GM19240 (cell line): Measurements from ENCODE around the gene ATP7B.

Source experiments
- DNase-seq: peaks from one replicate; pipeline ENCODE4 v3.0.0; 2011; ENCODE audit warnings: low spot score; ENCODE audit not compliant: insufficient read length

ATP7B gene

GRCh38 chr13:51894239-51894638 lies 117.0 kb downstream of the ATP7B start:
- no peak for DNase-seq

- DNase-seq, result no peak
These were observed 118.6 kb downstream of the ATP7B start for GRCh38 chr13:51892657-51893056.

DNA sequence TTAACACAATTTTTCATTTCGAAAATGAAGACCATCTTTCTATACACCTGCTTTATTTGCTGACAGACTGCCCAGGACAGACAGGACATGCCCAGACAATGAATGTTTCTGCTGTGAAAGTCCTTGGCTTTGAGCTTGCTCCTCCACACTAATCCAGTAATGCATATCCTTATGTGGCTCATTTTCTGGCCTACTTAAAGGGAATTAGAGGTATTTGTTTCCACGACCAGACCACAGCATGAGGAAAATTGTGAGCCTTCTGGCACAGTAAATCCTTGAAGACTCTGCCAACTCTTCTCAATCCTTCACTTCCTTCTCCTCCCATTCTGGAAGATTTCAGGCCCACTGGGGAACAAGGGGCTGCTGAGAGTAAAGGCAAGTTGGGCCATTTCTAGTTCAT lies 123.8 kb downstream of the ATP7B start:
- no peak for DNase-seq

DNA sequence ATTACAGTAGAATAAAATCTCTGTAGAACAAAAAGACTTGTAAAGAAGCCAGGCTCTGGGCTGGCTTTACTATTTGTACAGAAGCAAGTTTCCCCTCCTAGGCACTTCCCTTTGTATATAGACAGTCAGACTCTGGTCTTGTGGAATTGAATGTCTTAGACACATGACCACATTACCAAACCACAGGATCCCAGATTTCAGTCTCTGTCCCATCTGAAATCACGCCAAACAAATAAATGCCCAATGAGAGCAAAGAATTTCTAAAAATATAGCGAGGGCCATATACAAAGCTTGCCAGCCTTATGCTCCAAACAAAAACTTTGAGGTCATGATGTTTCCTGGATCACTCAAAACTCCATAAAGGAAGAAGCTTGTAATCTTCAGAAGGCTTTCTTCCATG lies 125.6 kb downstream of the ATP7B start:
- DNase-seq, result no peak

GRCh38 chr13:51883226-51883600 lies 128.0 kb downstream of the ATP7B start:
- DNase-seq, result no peak
